ENCODE data around the gene PPFIBP1.

The PPFIBP1 gene

DNA sequence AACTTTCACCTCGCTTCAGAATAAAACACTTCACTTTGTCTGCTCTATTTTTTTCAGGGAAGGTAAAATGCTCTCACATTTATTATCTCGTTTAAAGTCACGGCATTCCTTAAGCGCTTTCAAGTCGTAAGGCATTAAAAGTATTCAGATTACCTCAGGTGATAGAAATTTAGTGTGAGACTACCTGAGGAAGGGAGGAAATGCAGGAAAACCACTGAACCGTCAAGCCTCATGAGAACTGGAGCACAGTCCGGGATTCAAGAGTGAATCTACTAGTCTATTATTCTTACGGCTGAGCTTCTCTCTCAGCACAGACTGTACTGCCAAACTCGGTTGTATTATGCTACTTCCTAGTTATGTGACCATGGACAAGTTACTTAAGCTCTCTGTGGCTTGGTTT lies 8.3 kb upstream of the PPFIBP1 start:
- no peak for FAIRE-seq
- TF ChIP-seq POLR2A (IDR thresholded peaks at IDR 0.05; ENCODE audit: low read depth, low read length) (no peak), POLR2AphosphoS5 (IDR thresholded peaks at IDR 0.05; ENCODE audit: low read depth, low read length) (no peak), TAF1 (IDR thresholded peaks at IDR 0.05; ENCODE audit: borderline replicate concordance, low read depth, low read length) (no peak)
- no peak for DNase-seq (ENCODE audit: insufficient read length)

DNA sequence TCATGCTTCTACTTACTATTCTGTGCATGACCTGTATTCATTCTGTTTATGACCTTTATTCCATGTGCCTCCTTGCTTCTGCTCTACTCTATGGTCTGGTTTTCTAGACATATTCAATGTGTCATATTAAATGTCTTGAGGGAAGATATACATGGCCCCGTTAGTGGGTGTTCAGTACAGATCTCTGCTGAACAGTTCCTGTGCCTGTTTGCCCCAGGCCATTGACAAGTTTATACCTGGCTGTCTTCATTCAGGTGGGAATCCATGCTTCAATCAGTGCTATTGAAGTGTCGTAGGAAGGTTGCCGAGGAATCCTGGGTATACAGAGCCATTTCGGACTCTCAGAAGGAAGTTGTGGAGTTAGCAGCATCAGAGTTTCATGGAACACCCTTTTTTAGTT lies 7.4 kb upstream of the PPFIBP1 start:
- DNase-seq (ENCODE audit: insufficient read length), result no peak
- TF ChIP-seq POLR2AphosphoS5 (IDR thresholded peaks at IDR 0.05; ENCODE audit: low read depth, low read length) (no peak), TAF1 (IDR thresholded peaks at IDR 0.05; ENCODE audit: borderline replicate concordance, low read depth, low read length) (no peak), POLR2A (IDR thresholded peaks at IDR 0.05; ENCODE audit: low read depth, low read length) (no peak)
- FAIRE-seq, result no peak

DNA sequence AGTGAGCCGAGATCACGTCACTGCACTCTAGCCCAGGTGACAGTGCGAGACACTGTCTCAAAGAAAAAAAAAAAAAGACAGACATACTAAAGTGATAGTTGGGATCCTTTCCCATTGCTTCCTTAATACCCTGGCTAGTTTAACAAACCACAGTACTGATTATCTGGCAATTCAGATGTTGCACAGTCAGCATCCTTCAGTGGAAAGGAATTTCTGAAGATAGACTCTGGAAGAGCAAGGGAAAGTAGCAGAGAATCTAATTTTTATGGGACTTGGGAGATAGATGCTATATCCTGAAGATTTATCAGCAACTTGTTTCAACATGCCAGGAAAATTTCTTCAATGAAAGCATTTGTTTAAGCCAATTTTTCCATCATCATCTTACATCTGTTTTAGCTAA lies 6.5 kb upstream of the PPFIBP1 start:
- DNase-seq (ENCODE audit: insufficient read length), result no peak
- no peak for TF ChIP-seq POLR2A (IDR thresholded peaks at IDR 0.05; ENCODE audit: low read depth, low read length)
- no peak for TF ChIP-seq POLR2AphosphoS5 (IDR thresholded peaks at IDR 0.05; ENCODE audit: low read depth, low read length)
- TF ChIP-seq TAF1 (IDR thresholded peaks at IDR 0.05; ENCODE audit: borderline replicate concordance, low read depth, low read length), result no peak
- no peak for FAIRE-seq

DNA sequence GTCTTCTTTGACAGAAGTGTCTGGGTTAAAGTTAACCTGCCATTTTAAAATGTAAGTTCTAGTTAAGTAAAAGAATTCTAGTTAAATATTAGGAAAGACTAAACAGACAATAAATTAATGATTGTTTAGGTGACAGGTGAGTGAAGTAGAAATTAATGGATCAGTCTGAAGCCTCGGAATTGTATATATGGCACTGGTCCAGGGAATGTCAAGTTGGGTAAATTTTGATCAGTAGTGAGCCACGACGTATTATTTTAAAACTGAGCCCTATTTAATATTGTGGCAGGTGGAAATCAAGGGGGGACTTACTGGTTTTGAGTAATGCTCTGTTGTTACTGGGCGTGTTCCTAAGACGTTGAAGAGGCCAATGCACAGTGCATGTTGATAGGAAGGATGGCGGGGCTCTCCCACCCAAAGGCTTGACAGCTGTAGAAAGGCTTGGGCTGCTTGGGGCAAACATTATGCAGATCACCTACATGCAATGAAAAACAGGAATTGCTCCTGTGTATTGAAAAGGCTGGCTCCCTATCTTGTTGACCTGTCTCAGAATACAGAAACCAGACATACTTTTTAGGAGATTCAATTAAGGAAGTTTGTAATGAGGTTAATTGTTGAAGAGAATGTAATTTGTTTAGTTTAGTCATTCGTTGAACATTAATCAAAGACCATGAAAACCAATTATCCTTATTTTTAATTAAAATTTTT lies 5.9 kb upstream of the PPFIBP1 start:
- FAIRE-seq, result no peak
- TF ChIP-seq TAF1 (IDR thresholded peaks at IDR 0.05; ENCODE audit: borderline replicate concordance, low read depth, low read length), result no peak
- no peak for TF ChIP-seq POLR2AphosphoS5 (IDR thresholded peaks at IDR 0.05; ENCODE audit: low read depth, low read length)
- no peak for TF ChIP-seq POLR2A (IDR thresholded peaks at IDR 0.05; ENCODE audit: low read depth, low read length)

DNA sequence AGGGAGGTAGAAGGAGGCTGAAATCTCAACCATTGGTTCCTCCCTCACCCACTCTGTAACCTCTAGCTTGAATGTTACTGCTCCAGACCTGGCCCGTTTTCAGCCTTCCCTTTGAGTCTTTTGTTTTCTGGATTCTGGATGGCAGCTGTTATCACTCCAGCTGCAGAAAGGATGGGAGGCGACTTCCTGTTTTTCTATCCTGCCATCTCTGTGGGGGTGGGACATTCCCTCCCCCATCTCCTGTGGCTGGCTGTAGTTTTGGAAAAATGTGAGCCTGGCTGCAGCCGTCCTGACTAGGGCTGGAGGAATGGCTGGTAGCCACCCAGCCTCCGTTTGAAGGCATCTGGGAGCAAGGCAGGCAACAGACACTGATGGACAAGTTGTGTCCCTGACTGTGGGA lies 2.9 kb upstream of the PPFIBP1 start:
- DNase-seq (ENCODE audit: insufficient read length), result no peak
- FAIRE-seq, result no peak
- TF ChIP-seq POLR2AphosphoS5 (IDR thresholded peaks at IDR 0.05; ENCODE audit: low read depth, low read length) (no peak), POLR2A (IDR thresholded peaks at IDR 0.05; ENCODE audit: low read depth, low read length) (no peak), TAF1 (IDR thresholded peaks at IDR 0.05; ENCODE audit: borderline replicate concordance, low read depth, low read length) (no peak)

More for the DNA sequence above, 5.9 kb upstream of the PPFIBP1 start:
- no peak for DNase-seq (ENCODE audit: insufficient read length)

DNA sequence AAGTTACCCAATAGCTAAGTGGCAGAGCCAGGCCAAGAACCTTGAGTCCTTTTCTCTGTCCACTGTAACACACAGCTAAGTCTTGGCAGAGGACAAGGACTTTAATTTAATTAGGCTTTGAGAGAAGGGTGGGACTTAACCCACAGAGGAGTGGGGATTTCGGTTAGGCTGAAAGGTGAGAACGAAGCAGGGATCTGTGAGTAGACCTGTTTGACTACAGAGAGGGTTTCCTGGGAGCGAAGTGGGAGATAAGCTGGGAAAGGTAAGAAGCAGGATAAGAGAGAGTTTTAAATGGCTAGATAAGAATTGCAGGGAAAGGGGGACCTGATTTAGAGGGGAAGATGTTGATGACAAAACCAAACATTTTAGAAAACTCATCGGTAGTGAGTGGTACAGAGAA lies 2.0 kb upstream of the PPFIBP1 start:
- no peak for DNase-seq (ENCODE audit: insufficient read length)
- FAIRE-seq, result no peak

DNA sequence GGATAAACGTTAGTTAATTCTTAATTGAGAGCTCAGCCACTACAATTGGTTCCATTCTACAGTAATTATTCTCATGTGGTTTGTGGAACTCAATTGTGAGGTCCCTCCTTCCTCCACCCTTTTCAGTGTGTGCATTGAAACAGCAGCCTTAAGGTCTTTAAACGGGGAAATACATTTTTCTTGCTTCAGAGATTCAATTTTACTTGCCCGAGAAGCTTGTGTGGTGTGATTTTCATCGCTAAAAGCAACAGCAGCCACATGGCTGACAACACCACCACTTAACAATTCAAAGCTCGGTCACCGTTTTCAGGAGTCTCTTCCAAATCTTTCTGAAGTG lies 733 bp upstream of the PPFIBP1 start:
- peak; percentile 65 for FAIRE-seq

More for the DNA sequence above, 2.0 kb upstream of the PPFIBP1 start:
- no peak for TF ChIP-seq POLR2AphosphoS5 (IDR thresholded peaks at IDR 0.05; ENCODE audit: low read depth, low read length)

DNA sequence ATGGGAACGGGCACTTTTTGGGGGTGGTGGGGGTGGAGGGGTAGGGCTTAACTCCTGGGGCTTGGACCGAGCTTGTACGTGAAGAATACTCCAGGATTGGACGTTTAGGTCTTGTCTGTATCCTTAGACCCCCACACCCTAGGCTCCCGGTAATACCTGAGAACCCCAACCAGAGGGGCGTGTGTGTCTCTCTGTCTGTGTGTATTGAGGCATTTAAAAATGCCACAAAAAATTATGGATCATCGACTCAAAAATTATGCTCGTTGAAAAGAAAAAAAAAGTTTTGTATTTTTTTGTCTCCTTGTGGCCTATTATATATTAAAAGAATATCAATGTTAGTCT lies 459 bp downstream of the PPFIBP1 start:
- no peak for DNase-seq (ENCODE audit: insufficient read length)
- no peak for FAIRE-seq
- TF ChIP-seq POLR2AphosphoS5 (IDR thresholded peaks at IDR 0.05; ENCODE audit: low read depth, low read length) (no peak), TAF1 (IDR thresholded peaks at IDR 0.05; ENCODE audit: borderline replicate concordance, low read depth, low read length) (no peak), POLR2A (IDR thresholded peaks at IDR 0.05; ENCODE audit: low read depth, low read length) (no peak)

More for the DNA sequence above, 733 bp upstream of the PPFIBP1 start:
- DNase-seq (ENCODE audit: insufficient read length), result no peak
- TF ChIP-seq POLR2A (IDR thresholded peaks at IDR 0.05; ENCODE audit: low read depth, low read length) (no peak), POLR2AphosphoS5 (IDR thresholded peaks at IDR 0.05; ENCODE audit: low read depth, low read length) (no peak), TAF1 (IDR thresholded peaks at IDR 0.05; ENCODE audit: borderline replicate concordance, low read depth, low read length) (no peak)

DNA sequence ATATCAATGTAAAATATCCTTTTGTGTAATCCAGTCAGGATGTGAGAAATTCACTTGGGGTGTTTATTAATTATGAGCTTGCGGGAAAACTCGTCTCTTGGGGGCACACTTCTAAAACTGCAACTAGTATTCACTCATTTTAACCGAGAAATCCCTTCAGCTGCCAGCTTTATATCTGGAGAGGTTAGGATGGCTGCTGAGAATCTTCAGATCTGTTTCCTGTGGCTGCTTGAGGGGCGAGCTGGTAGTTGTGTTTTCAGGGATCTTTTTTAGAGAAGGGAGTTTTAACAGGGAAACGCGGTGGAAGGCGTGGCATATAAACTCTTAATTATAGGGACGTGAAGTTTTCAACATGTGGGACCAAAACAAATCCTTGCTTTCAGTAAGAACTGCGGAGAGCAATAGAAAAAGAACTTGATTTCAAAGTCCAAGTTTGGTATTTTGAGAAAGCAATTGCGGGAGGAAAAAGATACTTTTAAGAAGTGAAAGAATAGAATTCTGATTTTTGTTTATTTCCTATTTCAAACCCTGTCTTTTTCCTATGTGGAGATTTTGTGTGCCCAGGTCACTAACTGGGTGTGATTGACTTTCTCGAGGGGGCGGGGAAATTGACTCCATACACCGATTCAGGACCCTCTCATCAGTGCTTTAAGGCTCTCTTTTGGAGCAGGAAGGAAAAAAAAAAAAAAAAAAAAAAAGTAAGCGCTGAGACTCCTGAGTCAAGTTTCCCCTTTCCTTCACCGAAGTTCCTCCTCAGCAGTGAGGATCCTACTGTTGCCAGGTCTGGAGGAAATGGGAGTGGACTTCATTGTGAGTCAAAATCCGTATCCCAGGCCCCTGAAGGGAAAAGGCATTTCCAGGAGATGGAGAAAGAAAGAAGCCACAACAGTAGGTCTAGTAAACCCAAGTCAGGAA lies 1.1 kb downstream of the PPFIBP1 start:
- no peak for FAIRE-seq
- no peak for TF ChIP-seq POLR2A (IDR thresholded peaks at IDR 0.05; ENCODE audit: low read depth, low read length)
- no peak for DNase-seq (ENCODE audit: insufficient read length)

DNA sequence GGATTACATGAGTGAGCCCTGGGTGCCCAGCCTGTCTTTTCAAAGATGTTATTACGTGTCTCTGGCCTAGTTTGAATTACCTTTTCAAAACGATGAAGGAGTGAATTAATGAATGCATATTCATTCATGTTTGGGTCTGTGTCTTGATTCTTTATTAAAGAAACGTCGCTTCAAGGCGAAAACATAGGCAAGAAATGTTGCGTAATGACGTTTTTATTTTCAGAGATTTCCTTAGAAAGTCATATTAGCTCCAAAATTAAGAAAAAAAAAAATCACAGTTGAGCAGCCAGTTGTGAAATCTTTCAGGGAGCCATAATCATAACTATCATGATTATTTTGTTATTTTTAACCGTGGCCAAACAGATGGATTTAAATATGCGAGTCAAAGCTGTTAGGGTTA lies 3.5 kb downstream of the PPFIBP1 start:
- no peak for FAIRE-seq
- TF ChIP-seq POLR2AphosphoS5 (IDR thresholded peaks at IDR 0.05; ENCODE audit: low read depth, low read length) (no peak), POLR2A (IDR thresholded peaks at IDR 0.05; ENCODE audit: low read depth, low read length) (no peak), TAF1 (IDR thresholded peaks at IDR 0.05; ENCODE audit: borderline replicate concordance, low read depth, low read length) (no peak)
- DNase-seq (ENCODE audit: insufficient read length), result no peak

DNA sequence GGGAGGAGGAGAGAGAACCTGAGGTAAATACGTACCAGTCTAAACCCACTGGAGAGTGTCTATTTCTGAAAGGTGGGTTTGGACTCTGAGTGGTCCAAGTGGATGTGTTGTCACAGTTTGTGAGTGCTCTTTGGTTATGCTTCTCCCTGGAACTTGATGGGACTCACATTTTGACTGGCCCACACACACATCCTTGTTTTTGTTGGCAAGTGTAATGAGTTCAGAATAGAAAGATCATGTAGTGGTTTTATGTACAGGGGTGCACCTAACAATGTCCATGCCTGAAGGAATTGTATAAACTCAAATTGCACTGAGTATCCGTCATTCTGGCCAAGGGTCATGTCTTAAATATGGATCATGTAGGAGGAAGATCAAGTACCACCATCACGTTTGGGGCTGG lies 4.8 kb downstream of the PPFIBP1 start:
- DNase-seq (ENCODE audit: insufficient read length), result no peak
- no peak for FAIRE-seq
- TF ChIP-seq POLR2A (IDR thresholded peaks at IDR 0.05; ENCODE audit: low read depth, low read length) (no peak), TAF1 (IDR thresholded peaks at IDR 0.05; ENCODE audit: borderline replicate concordance, low read depth, low read length) (no peak), POLR2AphosphoS5 (IDR thresholded peaks at IDR 0.05; ENCODE audit: low read depth, low read length) (no peak)

All from GM12892 (cell line).